ENCODE data around the gene AGXT.

Gene AGXT

DNA sequence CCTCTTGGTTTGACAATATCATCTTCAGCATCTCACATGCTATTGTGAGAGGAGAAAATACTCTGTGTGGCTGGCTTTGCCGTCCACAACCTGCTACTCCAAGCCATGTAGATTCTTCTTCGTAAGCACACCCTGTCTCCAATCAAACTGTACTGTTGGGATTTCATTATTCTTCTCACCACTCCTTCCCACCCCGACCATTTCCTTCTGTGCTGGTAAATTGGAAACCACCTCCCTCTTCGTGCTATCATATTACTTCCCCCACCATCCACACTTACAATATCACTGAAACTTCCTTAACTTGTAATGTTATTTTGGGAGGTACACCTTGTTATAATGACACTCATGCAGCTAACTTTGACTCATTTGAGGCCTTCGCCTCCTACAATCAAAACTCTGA, 3.2 kb upstream of the AGXT start:
- H3K27ac ChIP-seq: no peak overlapping the region
- no peak overlapping the region for H3K4me3 ChIP-seq

GRCh38 chr2:240869109-240869955, 708 bp downstream of the AGXT start:
- H3K27ac ChIP-seq: no peak overlapping the region
- no peak overlapping the region for H3K4me3 ChIP-seq

GRCh38 chr2:240869956-240870875, 1.6 kb downstream of the AGXT start:
- Histone ChIP-seq H3K27ac (no peak overlapping the region), H3K4me3 (no peak overlapping the region)

GRCh38 chr2:240871071-240871958, 2.7 kb downstream of the AGXT start:
- Histone ChIP-seq H3K4me3 (no peak overlapping the region), H3K27ac (no peak overlapping the region)

GRCh38 chr2:240872317-240873097, 3.9 kb downstream of the AGXT start:
- Histone ChIP-seq H3K27ac (no peak overlapping the region), H3K4me3 (no peak overlapping the region)

- no peak overlapping the region for H3K27ac ChIP-seq
- H3K4me3 ChIP-seq: no peak overlapping the region
Measured at GRCh38 chr2:240873098-240873788, 4.6 kb downstream of the AGXT start.

DNA sequence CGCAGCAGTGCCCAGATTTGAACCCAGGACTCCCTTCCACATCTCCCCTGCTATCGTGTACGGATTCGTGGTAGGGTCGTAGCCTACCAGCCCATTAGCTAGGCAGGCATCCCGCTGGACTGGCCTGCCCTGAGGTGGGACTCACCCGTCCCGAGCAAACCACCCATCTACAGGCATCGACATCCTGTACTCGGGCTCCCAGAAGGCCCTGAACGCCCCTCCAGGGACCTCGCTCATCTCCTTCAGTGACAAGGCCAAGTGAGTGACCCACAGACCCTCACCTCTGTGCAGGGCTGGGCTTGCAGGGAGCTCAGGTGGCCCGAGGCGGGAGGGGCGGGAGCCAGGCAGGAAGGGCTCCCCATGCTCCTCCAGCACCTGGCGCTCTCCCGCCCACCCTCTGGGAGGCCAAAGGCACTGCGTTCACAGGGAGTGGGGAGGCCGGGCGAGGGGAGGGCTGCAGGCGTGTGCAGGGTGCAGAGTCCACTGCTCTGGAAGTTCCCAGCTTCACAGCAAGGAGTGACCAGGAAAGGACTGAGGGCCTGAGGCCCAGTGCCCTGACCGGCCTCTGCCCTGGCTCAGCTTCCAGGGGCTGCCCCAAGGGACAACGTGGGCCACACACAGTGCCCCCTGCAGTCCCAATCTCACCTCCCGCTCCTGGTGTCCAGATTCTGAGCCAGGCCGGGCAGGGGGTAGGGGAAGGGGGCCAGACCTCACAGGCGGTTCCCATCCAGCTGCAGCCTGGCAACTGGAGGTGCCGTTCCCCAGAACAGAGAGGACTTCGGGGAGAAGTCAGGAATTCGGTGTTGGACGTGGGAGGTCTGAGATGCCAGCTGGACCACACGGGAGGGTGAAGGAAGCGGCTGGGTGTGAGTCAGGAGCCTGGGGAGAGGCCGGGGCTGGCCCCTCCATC, 5.4 kb downstream of the AGXT start:
- H3K27ac ChIP-seq: no peak overlapping the region
- H3K4me3 ChIP-seq: no peak overlapping the region

- no peak overlapping the region for H3K27ac ChIP-seq
- no peak overlapping the region for H3K4me3 ChIP-seq
Measured at GRCh38 chr2:240874715-240875227, 6.1 kb downstream of the AGXT start.

DNA sequence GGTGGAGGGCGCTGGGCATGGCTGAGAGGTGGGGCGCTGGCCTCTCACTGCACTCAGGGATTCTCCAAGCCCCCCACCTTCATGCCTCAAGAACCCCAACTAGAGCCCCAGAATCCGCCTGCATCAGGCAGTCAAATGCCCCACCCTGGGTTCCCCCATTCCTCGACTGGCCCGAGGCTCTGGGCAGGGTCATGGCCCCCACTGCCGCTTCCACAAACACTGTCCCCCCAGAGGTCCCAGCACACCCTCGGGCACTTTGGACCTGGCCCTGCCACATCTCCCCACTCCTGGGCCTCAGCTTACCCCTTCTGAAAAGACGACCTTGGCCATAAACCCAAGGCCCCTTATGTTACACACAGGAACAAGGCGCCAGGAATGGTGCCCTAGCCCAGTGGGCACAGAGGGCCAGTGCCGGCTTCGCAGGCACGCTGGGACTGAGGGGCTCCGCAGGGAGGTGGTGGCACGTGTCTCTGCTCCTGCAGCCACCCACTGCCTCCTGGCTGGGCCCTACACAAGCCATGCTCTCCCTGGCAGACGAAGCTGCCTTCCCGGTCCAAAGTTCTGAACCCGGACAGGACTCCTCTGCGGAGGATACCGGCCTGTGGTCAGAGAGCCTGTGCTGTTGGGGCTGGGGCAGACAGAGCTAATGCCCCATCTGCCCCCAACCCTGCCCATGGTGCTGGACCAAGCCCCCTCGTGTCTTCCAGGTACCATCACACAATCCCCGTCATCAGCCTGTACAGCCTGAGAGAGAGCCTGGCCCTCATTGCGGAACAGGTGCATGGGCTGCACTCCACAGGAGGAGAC, 6.8 kb downstream of the AGXT start:
- Histone ChIP-seq H3K27ac (no peak overlapping the region), H3K4me3 (no peak overlapping the region)

- Histone ChIP-seq H3K4me3 (no peak overlapping the region), H3K27ac (no peak overlapping the region)
Measured at GRCh38 chr2:240876035-240876474, 7.4 kb downstream of the AGXT start.

DNA sequence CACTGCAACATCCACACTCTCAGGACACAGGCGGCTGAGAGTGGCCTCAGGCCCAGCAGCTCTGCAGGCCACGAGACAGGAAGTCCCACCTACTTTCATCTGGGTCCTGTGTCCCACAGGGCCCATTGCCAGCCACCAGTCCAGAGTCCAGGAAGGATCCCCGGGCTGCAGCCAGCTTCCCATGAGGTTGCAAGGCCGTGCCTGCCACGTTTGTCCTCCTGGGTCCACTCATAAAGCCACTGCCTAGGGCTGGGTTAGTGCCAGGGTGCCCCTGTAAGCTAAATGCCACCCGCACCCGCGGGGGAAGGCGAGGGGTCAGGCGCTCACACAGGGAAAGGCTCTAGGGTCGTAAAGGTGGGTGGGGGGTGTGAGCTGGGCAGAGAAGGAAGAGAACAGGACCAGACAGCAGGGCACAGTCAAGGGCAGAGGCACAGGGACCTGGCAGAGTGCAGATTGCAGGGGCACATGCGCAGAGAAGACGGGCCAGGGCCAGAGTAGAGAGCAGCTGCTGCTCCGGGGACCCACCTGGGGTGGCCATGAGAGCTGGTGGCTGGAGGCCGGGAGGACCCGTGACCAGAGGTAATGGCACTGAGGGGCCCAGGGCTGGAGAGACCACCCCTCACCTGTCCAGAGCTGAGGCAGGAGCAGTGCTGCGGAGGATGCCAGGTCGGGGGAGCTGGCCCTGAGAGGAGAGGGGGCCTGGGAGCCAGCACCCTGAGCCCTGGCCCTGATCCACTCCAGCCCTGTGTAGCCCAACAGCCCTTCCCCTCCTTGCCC, 8.0 kb downstream of the AGXT start:
- H3K4me3 ChIP-seq: no peak overlapping the region
- H3K27ac ChIP-seq: no peak overlapping the region

DNA sequence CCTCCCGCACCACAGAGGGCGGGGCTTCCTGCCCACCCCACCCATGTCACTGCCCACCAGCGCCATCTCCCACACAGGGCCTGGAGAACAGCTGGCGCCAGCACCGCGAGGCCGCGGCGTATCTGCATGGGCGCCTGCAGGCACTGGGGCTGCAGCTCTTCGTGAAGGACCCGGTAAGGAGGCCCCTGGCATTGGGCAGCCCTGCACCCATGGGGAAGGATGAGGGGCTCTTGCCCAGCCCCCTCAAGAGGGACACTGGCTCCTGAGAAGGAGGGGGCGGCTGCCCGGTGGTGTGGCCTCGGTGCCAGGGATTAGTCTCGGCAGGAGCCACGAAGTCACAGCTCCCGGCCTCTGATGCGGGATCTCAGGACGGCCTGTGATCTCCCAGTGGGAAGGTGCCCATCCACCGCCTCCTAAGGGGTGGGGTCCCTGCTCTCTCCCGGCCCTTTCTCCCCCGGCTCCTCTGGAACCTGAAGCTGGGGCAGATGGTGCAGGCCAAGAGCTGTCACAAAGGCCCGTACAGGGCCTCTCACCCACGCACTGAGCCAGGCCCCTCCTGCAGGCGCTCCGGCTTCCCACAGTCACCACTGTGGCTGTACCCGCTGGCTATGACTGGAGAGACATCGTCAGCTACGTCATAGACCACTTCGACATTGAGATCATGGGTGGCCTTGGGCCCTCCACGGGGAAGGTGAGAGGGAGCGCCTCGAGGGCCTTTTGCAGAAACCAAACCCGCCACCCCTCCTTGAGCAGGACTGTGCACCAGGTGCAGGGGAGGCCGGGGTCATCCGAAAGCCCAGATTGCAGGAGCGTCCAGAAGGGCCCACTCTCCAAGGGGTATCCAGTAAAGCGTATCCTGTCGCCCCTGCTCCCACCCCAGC, 9.1 kb downstream of the AGXT start:
- no peak overlapping the region for H3K4me3 ChIP-seq
- H3K27ac ChIP-seq: no peak overlapping the region

- H3K27ac ChIP-seq: no peak overlapping the region
- H3K4me3 ChIP-seq: no peak overlapping the region
Measured at GRCh38 chr2:240878341-240878936, 9.8 kb downstream of the AGXT start.

GRCh38 chr2:240879105-240879504, 10.5 kb downstream of the AGXT start:
- Histone ChIP-seq H3K4me3 (no peak overlapping the region), H3K27ac (no peak overlapping the region)
